Nucleus accumbens (tissue), 56 donors: ENCODE measurements around the gene KRT16.

ENCODE experiments used
- DNase-seq, 56 donors: peaks; one replicate each; lab custom pipeline; 2025; lab: John Stamatoyannopoulos, UW

KRT16 gene

GRCh38 chr17:41567317-41567716, 45.2 kb downstream of the KRT16 start:
- no peak for DNase-seq

DNA sequence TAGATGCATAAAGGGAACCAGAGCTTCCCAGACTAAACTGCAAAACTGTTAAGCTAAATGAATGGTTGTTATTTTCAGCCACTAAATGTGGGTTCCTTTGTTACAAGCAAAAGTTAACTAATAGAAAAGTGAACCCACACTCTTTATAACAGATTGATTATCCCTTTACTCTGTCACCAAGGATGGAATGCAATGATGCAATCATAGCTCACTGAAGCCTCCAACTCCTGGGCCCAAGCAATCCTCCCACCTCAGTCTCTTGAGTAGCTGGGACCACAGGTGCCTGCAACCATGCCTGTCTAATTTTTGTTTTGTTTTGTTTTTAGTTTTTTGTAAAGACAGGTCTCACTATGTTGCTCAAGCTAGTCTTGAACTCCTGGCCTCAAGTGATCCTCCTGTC, 47.2 kb downstream of the KRT16 start:
- DNase-seq = no peak

DNA sequence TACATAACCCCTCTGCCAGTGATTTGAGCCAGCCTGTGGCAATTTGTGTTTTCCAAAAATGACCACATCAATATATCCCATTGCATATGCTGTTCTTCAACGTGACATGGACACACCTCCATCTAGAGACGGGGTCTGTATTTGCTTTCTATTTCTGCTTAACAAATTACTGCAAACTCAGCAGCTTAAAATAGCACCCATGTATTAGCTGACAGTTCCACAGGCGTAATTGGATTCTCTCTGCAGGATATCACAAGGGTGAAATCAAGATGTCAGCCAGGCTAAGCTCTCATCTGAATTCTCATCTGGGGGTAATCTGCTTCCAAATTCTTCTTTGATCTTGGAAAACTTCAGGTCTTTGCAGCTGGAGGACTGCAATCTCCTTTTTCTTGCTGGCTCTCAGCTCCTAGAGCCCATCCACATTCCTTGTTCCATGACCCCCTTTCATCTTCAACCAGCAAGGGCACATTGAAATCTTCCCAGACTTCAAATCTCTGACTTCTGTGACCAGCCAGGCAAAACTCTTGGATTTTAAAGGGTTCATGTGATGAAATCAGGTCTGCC, 48.9 kb downstream of the KRT16 start:
- DNase-seq = no peak

- DNase-seq = no peak
Observed at GRCh38 chr17:41561554-41561953, 51.0 kb downstream of the KRT16 start.
